Measurements from ENCODE around the gene PARVB.

The PARVB gene

DNA sequence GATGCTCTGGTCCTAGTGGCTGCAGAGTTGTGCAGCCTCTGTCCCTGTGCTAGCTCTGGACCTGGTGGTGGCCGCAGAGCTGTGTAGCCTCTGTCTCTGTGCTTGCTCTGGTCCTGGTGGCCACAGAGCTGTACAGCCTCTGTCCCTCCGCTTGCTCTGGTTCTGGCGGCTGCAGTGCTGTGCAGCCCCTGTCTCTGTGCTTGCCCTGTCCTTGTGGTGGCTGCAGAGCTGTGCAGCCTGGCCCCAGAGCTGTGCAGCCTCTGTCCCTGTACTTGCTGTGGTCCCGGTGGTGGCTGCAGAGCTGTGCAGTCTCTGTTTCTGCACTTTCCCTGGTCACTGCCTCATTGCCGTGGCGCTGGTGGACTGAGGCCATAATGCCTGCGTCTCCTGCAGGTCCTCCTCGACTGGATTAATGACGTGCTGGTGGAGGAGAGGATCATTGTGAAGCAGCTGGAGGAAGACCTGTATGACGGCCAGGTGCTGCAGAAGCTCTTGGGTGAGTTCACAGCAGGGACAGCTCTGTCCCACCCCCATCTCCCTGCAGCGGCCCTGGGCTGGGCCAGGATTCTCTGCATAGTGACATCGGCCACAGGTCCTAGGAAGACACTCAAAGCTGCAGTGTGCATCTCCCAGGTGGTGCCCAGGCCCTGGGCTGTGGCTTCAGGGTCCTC, 94.7 kb downstream of the PARVB start:
- no peak for TF ChIP-seq ZNF274 (IDR thresholded peaks at IDR 0.05; ENCODE audit: low read depth, low read length)

DNA sequence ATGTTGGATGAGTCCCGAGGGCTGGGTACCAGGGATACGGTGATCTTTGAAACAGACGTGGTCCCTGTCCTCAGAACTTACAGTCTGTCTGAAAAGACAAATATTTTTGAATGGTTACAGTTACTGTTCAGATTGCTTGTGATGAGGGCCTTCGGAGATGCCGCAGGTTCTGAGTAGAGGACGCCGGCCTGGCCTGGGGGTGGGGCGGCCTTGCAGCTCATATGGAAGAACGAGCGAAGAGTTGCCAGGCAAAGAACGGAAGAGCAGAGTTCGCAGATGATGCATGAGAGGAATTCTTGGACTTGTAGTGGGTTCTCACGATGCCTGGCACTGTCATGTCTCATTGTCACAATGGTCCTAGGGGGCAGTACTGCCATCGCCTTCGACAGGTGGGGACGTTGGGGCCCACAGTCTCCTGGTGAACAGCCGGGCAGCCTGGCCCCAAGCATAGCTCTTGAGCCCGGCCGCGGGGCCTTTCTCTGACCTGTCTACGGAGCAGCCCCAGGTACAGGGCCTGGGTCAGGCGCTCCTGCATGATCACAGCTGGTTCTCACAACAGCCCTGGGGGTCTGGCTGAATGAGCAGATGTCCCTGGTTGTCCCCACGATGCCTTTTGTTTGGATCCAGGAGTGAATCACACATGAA, 95.7 kb downstream of the PARVB start:
- no peak for TF ChIP-seq ZNF274 (IDR thresholded peaks at IDR 0.05; ENCODE audit: low read depth, low read length)
- no peak overlapping the region for H3K4me3 ChIP-seq (ENCODE audit: low read length)

More for the DNA sequence above, 94.7 kb downstream of the PARVB start:
- H3K4me3 ChIP-seq (ENCODE audit: low read length): no peak overlapping the region

DNA sequence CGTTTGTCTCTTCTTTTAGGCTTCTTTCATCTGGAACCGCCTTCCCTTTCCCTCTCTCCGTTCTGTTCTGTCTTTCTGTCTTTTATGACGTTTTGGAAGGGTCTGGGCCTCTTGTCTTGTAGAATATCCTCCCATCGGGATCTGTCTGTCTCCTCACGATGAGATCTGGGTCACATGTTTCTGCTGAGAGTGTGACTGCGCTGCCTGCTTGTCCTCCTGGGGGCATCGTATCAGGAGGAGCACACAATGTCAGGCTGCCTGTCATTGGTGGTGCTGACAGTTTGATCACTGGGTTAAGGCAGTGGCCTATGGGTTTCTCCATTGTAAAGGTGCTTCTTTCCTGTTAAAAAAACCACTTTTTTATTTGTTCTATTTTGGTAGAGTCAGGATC, 96.2 kb downstream of the PARVB start:
- TF ChIP-seq ZNF274 (IDR thresholded peaks at IDR 0.05; ENCODE audit: low read depth, low read length): no peak
- H3K4me3 ChIP-seq (ENCODE audit: low read length): no peak overlapping the region

DNA sequence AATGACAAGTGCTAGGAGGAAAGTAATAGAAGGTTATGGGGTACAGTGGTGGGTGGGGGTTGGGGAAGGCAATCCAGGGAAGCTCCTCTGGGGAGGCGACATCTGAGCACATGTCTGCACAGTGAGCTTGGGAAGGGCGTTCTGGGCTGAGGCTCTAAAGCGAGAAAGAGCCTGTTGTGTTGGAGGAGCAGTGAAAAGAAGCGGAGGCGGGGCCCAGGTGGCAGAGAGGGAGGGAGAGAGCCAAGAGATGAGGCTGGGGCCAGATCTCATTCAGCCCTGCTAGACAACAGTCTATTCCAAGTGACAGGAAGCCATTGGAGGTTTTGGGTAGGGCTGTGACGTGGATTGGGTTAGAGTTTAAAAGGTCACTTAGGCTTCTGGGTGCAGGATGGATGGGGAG, 101.3 kb downstream of the PARVB start:
- H3K4me3 ChIP-seq (ENCODE audit: low read length): no peak overlapping the region
- no peak for TF ChIP-seq ZNF274 (IDR thresholded peaks at IDR 0.05; ENCODE audit: low read depth, low read length)

DNA sequence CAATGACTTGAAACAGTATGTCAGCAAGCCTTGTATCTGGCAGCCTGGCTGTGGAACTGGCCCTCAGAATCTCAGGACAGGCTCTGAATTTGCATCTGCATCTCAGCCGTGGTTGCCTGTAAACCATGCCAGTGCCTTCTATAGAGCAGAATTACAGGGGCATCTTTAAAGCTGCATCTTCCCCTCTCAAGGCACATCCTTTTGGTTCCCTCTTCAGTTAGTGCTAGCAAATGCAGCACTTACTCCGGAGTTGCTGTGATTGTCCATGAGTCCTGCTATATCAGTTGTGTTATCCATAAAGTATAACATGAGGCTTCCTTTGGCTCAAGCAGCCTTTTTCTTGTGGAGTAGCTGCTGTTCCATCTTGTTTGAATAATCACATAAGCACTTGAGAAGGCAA, 102.7 kb downstream of the PARVB start:
- no peak overlapping the region for H3K4me3 ChIP-seq (ENCODE audit: low read length)
- TF ChIP-seq ZNF274 (IDR thresholded peaks at IDR 0.05; ENCODE audit: low read depth, low read length): no peak

DNA sequence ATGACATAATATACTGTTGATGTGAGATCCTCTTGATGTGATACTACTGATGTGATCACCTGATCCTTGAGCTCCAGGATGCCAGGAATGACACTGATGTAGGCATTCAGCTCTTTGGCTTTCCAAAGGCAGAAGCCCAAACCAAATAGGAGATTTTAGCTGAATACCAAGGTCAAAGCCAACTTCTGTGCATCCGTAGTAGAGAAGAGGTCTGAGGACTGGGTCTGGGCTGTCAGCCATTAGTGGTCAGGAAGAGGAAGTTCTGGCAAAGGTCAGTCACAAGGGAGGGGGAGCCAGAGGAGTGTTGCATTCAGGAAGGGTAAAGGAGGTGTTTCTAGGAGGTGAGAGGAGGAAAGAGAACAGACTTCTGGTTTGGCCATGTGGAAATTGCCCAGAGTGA, 103.3 kb downstream of the PARVB start:
- TF ChIP-seq ZNF274 (IDR thresholded peaks at IDR 0.05; ENCODE audit: low read depth, low read length): no peak
- H3K4me3 ChIP-seq (ENCODE audit: low read length): no peak overlapping the region

DNA sequence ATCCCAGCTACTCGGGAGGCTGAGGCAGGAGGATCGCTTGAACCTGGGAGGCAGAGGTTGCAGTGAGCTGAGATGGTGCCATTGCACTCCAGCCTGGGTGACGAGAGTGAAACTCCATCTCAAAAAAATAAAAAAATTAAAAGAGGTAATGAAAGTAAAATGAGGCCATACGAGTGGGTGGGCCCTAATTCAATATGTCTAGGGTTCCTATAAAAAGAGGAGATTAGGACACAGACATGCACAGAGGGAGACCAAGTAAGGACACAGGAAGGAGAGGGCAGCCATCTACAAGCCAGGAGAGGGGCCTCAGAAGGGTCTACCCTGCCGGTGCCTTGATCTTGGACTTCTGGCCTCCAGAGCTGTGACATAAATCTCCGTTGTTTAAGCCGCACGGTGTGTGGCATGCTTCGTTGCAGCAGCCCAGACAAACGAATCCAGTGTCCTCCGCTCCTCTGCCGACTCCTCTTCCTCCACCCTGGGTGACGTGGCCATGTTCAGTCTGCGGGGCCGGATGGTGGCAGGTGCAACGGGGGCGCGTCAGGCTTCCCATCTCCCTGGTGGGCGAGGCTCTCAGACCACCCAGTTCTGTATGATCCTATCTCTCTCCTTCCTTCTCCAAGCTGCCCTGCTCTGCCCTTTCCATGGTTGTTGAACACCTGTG, 105.0 kb downstream of the PARVB start:
- H3K4me3 ChIP-seq (ENCODE audit: low read length): no peak overlapping the region
- TF ChIP-seq ZNF274 (IDR thresholded peaks at IDR 0.05; ENCODE audit: low read depth, low read length): no peak

DNA sequence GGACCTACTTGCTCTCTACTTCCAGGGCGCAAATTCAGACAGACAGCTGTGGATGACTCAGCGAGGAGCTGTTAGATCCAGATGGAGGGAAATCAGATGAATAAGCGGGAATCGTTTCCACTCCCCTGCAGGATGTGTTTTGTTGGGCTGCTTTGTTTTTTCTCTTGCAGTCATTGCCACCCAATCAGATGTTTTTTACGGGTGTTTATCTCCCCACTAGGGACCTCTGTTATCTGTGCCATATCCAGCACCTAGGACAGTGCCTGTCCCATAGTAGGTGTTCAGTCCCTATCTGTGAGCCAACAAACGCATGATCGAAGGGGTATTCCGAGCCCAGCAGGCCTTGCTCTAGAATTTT, 105.5 kb downstream of the PARVB start:
- TF ChIP-seq ZNF274 (IDR thresholded peaks at IDR 0.05; ENCODE audit: low read depth, low read length): no peak

DNA sequence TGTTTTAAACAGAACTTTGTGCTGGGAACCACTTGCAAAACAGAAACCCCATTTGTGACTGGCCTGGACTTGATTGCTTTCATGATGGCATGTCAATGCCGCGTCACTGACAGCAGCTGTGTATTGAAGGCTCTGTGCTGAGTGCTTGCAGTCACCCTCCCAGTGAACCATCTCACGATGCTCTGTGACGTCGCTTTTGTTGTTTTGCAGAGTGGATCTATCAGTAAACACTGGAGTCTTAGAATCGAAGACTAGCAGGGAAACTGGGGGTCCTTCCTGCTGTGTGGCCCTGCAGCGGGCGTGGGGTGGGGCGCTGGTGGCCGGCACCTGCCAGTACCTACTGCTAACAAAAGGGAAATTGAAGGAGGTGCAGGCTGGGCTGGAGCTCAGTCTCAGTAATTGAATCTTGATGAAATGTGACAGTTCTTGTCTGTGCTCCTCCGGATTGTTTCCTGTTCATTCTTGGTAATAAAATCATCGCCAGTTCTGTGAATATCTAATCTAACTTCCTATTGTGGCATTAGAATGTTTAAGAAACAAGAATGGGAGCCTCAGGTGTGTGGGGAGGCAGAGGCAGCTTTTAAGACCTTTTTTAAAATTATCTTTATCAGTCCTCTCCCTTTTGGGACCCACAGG, 106.1 kb downstream of the PARVB start:
- no peak overlapping the region for H3K4me3 ChIP-seq (ENCODE audit: low read length)
- no peak for TF ChIP-seq ZNF274 (IDR thresholded peaks at IDR 0.05; ENCODE audit: low read depth, low read length)

More for the DNA sequence above, 105.5 kb downstream of the PARVB start:
- H3K4me3 ChIP-seq (ENCODE audit: low read length): no peak overlapping the region

DNA sequence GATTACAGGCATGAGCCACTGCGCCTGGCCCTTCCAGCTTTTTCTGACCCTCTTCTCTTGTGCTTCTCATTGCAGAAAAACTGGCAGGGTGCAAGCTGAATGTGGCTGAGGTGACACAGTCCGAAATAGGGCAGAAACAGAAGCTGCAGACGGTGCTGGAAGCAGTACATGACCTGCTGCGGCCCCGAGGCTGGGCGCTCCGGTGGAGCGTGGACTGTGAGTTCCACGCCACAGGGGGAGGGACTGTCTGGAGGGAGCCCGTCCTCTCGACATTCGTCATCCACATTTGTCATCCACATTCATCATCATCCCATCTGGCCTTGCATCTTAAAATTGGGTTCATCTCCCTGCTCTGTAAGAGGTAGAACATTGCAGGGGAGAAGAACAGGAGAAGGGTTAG, 107.3 kb downstream of the PARVB start:
- no peak for TF ChIP-seq ZNF274 (IDR thresholded peaks at IDR 0.05; ENCODE audit: low read depth, low read length)
- H3K4me3 ChIP-seq (ENCODE audit: low read length): no peak overlapping the region

DNA sequence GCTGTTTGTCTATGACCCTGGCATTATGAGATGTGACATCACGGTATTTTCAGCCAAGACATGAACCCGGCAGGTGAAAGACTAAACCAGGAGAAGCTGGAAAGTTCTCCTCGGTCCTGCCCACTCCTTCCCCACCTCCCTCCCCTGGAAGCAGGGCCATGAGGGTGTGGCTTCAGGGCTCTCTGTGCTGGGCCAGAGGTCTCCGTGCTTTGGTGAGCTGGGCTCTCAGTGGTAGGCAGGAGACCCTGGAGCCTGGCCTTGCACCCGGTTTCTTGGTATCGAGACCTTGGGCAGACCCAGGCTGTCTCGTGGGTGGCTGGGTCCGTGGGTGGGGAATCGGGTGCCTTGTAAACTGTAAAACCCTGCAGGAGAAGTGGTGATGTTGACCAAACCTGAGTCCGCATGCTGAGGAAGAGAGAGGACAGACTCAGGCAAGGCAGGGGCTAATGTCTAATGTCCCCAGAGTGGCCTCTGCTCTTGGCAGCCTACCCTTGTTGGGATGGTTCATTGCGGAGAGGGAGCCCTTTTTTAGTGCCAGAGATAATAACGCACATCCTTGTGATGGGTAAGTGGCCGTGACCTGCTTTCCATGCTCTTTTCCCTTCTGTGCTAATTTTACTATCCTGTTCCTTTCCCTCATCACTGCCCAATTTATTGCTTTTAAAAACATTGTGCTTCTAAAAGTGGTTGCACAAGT, 108.0 kb downstream of the PARVB start:
- no peak overlapping the region for H3K4me3 ChIP-seq (ENCODE audit: low read length)
- no peak for TF ChIP-seq ZNF274 (IDR thresholded peaks at IDR 0.05; ENCODE audit: low read depth, low read length)

DNA sequence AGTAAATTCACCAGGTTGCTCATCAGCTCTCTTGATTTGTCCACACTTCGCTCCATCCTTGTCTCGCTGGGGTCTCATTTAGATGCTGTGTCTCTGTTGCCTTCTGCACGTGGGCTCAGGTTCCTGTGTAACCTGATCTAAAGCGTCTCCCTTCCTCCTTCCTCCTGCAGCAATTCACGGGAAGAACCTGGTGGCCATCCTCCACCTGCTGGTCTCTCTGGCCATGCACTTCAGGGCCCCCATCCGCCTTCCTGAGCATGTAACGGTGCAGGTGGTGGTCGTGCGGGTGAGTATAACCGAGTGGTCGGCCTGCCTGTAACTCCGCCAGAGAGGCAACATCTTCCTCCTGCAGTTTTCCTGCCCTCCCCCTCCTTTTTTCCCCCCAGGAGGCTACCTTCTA, 108.6 kb downstream of the PARVB start:
- no peak overlapping the region for H3K4me3 ChIP-seq (ENCODE audit: low read length)
- TF ChIP-seq ZNF274 (IDR thresholded peaks at IDR 0.05; ENCODE audit: low read depth, low read length): no peak

DNA sequence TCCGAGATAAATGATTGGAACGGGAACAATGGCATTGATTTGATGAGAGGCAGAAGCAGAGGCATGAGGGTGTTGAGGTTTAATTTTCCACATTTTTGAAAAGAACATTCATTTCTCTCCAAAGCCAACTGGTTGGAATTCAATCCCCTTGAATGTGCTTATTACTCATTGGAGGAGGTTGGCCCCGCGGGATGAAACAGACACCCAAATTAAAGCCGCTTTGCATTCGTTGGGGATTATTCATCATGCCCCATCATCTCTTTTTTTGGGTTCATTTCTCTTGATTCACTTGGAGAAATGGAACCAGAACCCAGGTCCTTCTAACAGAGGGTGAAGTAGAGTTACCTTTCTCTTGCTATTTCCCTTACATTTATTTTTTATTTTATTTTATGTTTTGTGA, 109.1 kb downstream of the PARVB start:
- TF ChIP-seq ZNF274 (IDR thresholded peaks at IDR 0.05; ENCODE audit: low read depth, low read length): no peak
- no peak overlapping the region for H3K4me3 ChIP-seq (ENCODE audit: low read length)

DNA sequence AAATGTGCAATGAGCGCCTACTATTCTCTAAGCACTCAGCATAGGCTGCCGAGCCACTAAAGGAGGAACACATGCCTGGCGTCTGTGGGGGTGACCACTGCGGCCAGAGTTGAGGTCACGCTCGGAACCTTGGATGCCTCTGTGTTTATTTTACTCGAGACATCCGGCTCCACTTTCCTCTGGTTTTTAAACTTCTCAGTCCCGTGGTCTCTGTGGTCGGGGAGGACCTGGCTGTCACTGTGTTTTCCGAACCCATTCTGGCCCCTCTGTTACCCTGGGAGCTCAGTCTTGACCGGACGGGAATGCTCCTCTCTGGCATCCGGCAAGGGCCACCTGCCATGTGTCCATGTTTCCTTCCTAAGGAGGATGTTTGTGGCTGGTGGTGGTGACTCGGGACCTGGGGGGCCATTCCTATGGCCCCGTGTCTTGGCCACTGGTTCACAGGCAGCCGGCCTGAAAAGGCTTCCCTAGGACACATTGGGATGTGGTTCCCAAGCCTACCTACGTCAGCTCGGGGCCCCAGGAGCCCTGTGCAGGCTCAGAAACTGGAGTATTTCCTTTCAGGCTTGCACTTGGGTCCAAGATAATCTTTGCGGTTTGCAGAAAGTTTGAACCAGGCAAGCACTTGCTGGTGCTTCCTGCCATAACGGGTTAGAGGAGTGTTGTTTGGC, 109.9 kb downstream of the PARVB start:
- no peak overlapping the region for H3K4me3 ChIP-seq (ENCODE audit: low read length)
- no peak for TF ChIP-seq ZNF274 (IDR thresholded peaks at IDR 0.05; ENCODE audit: low read depth, low read length)

All from GM08714 (cell line).